HG03521 (cell line): ENCODE measurements around the gene FFAR1.
"Not testable (repeated sequence)": the region's sequence is repeated elsewhere in the genome, so short reads cannot be mapped to it uniquely, and the experiment has no call there.

Experiments
- ATAC-seq: cut with Tn5 transposase; IDR thresholded peaks from one replicate; pipeline ENCODE4 v1.9.1; 2021; ENCODE audit warnings: mild to moderate bottlenecking, moderate library complexity; ENCODE audit not compliant: unreplicated experiment

FFAR1 gene

DNA sequence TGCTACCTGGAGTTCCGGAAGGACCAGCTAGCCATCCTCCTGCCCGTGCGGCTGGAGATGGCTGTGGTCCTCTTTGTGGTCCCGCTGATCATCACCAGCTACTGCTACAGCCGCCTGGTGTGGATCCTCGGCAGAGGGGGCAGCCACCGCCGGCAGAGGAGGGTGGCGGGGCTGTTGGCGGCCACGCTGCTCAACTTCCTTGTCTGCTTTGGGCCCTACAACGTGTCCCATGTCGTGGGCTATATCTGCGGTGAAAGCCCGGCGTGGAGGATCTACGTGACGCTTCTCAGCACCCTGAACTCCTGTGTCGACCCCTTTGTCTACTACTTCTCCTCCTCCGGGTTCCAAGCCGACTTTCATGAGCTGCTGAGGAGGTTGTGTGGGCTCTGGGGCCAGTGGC lies 11.7 kb downstream of the FFAR1 start:
- not testable (repeated sequence) for ATAC-seq

DNA sequence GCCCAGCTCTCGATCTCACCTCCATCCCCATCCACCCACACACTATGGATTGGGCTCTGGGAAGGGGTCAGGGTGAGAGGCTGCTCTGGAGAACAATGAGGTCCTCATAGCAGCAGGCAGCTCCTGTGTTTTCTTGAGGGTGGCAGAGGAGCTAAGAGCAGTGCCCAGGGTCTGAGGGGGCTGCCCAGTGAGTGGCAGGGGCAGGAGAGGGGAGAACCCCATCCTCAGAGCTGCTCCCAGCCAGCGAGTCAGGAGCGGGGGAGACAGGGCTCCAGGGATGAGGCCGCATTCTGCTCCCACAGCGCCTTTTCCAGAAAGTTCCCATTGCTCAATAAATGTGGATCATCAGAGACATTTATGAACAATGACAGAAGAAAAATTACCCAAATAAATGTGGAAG lies 12.4 kb downstream of the FFAR1 start:
- ATAC-seq = not testable (repeated sequence)

DNA sequence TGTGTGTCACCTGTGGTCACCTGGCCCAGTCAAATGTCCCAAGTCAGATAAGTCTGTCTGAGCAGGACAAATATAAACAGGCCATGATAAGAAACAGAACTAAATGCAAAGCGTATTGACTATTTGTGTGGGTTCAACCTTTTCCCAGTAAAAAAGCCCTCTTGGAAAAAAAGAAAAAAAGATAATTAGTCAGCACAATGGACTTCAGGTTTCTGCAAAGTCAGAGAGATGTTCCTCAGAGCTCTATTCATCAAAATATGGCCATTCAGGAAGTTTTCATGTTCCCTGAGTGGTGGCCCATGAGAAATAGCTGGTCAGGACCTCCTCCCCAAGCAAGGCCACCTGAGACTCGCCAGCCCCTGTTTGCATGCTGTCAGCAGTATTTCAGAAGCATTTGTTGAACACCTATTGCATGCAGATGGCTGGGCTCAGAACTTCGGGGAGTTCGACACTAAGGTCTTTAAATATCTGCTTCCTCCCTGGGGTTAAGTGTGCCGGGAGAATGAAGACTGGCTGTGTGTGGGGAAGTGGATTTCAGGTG lies 13.2 kb downstream of the FFAR1 start:
- ATAC-seq = no peak

- ATAC-seq = no peak
These were observed 14.7 kb downstream of the FFAR1 start for GRCh38 chr19:35362261-35363000.

- ATAC-seq = no peak
These were observed 15.4 kb downstream of the FFAR1 start for GRCh38 chr19:35363001-35363590.

DNA sequence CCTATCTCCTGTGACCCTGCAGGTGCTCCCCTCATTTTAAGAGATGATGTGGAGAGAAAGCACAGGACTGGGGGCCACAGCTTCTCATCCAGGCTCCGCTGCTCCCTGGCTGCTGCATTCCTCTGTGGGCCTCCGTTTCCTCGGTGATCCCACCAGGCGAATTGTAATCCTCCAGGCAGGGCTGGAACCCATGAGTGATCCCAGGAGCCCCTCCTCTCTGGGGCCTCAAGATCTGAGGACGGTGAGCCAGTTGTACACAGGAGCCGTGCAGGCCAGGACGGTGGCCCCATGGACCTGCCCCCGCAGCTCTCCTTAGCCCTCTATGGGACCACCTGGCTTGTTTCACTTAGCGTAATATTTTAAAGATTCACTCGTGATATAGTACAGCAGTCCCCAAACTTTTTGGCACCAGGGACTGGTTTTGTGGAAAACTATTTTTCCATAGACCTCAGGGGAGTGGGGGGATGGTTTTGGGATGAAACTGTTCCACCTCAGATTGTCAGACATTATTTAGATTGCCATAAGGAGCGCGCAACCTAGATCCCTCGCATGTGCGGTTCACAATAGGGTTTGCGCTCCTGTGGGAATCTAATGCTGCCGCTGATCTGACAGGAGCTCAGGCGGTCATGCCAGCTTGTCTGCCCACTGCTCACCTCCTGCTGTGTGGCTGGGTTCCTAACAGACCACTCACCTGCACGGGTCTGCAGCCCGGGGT lies 16.2 kb downstream of the FFAR1 start:
- no peak for ATAC-seq

DNA sequence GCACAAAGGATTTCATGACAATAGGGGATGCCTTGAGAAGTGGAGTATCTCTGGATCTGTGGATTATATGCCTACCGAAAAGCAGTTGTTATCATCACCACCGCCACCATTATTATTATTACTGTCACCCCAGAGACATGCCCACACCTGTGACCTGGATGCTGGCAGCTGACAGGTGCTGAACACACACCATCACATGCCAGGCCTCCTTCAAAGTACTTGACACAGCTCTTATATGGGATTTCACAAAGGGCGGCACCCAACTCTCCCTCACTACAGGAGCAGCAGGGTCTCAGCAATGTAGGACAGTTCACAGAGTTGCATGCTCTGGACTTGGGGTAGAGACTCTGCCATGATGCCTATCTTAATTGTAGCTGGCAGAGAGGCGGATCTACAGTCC lies 17.6 kb downstream of the FFAR1 start:
- ATAC-seq = no peak

- ATAC-seq = no peak
These were observed 20.7 kb downstream of the FFAR1 start for GRCh38 chr19:35368378-35368777.

DNA sequence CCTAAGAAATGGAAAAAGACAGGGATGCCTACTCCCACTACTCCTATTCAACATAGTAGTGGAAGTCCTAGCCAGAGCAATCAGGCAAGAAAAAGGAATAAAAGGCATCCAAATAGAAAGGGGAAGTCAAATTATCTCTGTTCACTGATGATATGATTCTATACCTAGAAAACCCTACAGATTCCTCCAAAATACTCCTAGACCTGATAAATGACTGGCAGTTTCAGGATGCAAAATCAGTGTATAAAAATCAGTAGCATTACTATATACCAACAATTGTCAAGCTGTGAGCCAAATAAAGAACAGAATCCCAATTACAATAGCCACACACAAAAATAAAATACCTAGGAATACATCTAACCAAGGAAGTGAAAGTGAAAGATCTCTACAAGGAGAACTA lies 21.8 kb downstream of the FFAR1 start:
- ATAC-seq = no peak

GRCh38 chr19:35370722-35371121 lies 23.0 kb downstream of the FFAR1 start, which contains the start of gene GPR42:
Gene GPR42, plus strand, starts transcription at chr19:35371068. Its CDS starts 292 bp downstream, at chr19:35371360.
- no peak for ATAC-seq

DNA sequence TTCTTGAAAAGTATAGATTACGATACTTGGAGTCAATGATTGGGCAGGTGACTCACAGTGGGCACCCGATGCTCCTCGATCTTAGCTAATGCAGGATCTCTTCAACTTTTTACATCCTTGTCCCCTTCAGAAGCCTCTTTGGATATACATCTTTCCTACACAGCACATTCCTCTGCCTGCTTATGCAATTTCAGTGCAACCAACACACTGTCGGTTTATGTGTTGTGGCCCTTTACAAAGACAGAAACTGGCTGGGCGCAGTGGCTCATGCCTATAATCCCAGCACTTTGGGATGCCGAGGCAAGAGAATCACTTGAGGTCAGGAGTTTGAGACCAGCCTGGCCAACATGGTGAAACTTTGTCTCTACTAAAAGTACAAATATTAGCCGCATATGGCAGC lies 25.8 kb downstream of the FFAR1 start:
- no peak for ATAC-seq

GRCh38 chr19:35374031-35374430 lies 26.3 kb downstream of the FFAR1 start:
- ATAC-seq = not testable (repeated sequence)

GRCh38 chr19:35375505-35376307 lies 28.0 kb downstream of the FFAR1 start:
- no peak for ATAC-seq

DNA sequence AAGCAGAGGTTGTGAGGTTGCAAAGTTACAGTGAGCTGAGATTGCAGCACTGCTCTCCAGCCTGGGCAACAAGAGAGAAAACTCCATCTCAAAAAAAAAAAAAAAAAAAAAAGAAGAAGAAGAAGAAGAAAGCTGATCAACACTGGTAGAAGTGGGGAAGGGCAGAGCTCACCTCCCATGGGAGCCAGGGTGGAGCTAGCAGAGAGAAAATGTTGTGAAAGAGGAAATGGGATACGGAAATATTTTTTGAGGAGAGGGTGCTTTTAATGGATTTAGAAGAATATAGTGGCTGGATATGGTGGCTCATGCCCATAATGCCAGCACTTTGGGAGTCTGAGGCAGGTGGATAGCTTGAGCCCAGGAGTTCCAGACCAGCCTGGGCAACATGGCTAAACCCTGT lies 30.0 kb downstream of the FFAR1 start:
- no peak for ATAC-seq

DNA sequence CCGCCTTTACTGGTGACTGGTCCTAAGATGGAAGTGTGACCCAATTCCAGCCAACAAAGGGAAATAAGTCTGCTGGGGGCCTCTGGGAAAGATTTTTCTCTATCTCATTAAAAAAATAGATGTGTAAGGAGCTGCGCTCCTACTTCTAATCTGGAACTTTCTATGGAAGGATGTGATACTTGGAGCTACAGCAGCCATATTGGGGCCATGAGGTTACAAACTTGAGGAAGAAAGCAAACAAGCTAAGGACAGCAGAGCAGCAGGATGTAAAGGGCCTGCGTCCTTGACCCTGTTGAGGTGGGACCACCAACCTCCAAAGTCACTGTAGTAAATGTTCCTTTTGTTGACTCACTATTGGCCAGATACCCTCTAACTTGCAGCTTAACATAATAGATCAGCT lies 30.7 kb downstream of the FFAR1 start:
- ATAC-seq = no peak

GRCh38 chr19:35379545-35379944 lies 31.8 kb downstream of the FFAR1 start:
- ATAC-seq = not testable (repeated sequence)

- ATAC-seq = no peak
These were observed 32.3 kb downstream of the FFAR1 start for GRCh38 chr19:35379992-35380391.

DNA sequence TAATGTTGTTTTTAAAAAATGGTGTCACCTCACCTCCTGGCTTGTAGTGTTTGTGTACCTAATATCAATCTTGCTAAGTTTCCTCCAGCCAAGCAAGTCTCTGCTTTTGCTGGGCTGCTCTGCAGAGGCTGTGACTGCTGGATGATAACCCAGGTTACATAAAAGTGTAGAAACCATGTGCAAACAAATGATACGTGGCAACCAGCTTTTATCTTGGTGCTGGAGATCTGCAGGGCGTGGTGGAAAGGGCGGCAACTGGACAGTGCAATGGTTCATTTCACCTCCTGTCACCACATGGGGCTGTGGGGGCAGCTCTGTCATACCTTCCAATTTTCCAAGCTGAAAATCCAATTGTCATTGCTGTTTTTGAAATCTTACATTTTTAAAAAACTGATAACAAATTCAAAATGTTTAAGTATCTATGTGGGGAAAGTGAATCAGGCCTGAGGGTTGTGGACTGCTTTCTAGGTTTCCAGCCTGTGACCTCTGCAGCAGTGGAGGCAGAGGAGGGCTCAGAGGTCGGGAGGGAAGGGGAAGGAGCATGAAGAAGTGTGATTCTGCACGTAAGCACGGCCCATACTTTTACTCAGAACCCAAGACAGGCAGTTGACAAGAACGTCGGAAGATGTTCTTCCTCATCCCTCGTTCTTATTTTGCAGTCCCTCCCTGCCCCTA lies 32.9 kb downstream of the FFAR1 start:
- ATAC-seq = no peak

DNA sequence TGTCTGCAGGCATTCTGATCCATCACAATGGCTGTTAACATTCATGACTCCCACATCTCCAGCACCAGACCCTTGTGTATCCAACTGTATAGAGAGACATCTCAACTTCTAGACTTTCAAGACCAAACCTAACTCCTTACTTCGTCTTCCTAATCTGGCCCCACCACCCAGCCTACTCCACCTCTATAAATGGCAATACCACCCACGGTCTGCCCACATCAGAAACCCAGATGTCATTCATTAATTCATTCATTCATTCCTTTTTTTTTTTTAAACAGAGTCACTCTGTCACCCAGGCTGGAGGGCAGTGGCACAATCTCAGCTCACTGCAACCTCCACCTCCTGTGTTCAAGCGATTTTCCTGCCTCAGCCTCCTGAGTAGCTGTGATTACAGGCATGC lies 33.6 kb downstream of the FFAR1 start:
- no peak for ATAC-seq

GRCh38 chr19:35381926-35382325 lies 34.2 kb downstream of the FFAR1 start:
- no peak for ATAC-seq
